ENCODE results near the gene DSE.

The DSE gene

DNA sequence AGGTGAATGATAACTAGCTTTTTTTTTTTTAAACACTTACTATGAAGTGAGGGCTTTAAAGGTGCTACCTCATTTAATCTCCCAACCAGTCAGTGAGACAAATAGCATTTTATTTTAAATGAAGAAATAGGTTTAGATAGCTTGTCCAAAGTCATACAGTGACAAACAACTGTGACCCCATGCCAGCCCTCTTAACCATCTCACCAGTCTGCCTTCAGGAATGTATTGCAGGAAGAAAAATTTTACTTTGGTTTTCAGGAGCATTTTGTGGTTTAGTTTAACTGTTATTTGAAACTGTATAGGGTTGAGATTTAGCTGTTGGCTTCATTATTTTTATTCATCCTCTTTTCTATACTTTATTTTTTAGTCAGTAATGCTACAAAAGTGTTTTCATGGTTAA lies 18.6 kb downstream of the DSE start:
- DNase-seq: no peak

DNA sequence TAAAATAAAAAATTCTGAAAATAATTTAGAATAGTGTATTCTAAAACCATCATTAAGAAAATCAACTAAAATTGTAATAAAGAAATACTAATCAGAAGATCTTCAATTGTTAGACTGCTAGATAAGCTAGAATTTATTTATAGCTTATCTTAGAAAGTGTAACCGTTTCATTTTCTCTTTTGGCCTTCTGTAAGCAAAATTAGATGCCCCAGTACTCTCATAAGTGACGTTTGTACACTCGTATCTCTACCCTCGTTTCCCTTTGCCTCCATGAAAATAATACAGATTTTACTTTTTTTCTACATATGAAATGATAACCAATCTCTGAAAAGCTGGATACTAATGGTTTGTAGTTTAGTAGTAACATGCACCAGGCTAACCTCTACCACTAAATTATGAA lies 19.8 kb downstream of the DSE start:
- no peak for DNase-seq

DNA sequence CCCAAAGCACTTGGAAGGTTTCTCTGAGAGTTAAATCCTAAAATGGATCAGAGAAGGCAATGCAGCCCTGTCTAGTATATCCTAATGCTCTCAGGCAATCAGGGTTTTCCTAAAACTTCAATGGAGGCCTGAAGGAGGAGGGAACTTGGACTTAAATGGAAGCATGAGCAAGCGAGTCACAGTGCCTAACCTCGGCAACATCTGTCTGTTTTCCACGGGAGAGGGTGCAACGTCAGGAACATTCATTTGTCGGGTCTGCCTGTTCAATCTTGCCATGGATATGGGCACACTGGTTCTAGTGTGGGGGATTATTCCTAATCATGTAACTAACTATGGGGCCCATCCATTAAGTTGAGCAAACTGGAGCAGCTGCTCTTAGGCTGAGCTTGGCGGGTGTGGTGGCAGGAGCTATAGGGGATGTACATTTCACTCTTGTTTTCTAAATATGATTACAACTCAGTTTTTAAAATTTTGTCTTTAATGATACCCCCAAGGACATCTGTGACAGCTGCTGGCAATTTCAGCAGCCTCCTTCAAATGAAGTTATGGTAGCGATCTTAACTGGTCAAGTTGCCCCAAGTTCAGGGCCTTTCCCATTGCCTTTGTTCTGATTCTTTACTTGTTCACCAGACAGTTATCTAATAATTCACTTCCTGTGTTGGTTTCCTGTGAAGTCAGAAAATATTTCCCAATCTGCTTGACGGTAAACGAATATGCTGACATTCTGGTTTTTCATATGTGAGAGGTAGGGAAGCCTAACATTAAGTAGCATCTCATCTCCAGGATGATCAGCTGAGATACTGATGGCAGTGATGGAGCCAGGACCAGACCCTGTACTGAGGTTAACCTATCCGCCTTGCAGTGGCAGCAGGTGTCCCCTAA lies 21.6 kb downstream of the DSE start:
- no peak for DNase-seq

DNA sequence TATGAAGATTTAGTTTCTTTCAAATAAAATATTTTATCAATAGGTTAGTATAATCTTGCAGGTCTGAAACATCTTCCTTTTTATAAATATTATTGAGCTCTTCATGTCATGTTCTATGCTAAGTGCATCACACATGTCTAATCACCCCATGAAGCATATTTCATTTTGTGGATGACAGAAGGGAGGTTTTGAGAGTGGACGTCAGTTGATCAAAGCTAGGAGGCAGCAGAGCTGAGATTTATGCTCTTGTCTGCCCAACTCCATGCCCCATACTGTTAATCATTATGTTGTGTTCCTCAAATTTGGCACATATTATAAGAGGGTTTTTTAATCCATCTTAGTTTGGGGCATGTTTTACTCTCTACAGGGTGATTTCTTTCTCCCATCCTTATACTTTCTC lies 22.7 kb downstream of the DSE start:
- no peak for DNase-seq

DNA sequence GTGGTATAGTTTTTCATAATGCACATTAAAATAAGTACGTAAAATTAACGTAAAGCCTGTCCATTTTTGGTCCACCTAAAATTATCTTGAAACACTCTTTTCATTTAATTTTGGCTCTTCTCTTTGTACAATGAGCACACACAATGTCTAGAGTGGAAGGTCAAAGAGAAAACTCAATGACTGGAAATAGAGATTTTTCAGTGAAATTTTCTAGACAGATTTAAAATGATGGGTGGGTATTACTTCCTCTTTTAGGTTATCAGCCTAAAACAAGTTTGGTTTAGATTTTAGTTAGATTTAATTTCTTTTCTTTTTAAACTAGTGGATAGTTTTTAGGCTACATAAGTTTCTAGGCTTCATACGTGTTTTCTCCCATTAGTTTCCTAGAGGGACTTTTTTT lies 24.9 kb downstream of the DSE start:
- no peak for DNase-seq

DNA sequence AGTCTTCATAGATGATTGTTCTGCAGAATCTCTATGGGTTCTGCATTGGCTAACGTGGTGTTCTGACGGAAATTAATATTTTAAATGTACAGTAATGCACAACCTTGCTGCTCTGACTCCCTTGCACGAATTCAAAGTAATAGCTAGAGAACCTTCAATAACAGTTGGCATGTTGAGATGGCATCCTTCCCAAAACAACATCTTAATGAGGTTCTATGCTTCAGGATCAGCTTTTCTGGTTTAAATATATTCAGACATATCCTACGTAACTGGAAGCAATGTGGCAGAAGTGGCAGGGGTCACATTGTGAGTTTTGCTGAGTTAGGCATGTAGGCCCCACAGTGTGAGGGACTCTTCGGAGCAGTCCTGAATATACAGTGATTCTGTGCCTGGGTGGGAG lies 25.7 kb downstream of the DSE start:
- no peak for DNase-seq

DNA sequence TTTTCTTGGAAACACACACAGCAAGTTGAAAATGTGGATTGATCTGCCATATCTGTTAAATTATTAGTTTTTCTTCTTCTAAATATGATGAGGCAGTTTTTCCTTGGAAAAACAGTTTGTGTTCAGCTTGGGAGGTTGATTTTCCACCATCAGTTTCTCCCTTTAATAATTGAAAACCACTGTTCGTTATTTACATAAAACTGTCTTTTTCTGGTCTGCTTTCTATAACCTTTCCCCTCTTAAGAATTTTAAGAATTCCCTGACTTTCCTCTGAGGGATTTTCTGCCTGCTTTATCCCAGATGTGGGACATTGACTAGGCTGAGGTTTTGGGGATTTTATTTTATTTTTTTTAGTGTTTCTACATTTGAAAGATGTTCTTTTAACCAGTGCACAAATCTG lies 27.2 kb downstream of the DSE start:
- no peak for DNase-seq

DNA sequence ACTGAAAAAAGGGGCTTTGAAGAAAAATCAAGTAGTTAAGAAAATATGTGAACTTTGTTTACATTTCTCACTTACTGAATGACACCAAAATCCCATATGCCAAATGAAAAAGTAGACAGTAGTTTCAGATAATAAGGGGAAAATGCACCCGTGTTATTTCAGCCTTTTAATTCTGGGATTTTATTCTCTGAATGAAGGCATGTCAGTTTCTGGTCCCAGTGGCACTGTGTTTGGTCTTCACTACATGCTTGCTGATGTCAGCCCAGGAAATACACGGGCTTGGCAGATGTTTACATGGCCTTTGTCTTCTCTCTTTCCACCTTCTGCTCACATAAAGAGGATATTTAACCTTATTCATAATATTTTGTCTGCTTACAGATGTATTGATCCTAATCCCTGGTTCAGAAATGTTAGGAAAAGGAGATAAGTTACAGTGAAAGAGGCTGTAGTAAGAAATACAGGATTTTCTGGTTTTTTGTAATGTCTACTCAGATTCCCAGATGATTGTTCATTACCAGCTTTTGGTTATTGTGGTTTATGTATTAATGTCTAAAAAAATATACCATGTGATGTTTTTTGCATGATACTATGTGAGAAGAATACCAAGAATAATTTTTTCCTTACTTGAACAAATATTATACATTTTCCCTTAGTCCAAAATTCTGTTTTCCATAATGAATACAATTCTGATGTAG lies 27.7 kb downstream of the DSE start:
- DNase-seq: no peak

DNA sequence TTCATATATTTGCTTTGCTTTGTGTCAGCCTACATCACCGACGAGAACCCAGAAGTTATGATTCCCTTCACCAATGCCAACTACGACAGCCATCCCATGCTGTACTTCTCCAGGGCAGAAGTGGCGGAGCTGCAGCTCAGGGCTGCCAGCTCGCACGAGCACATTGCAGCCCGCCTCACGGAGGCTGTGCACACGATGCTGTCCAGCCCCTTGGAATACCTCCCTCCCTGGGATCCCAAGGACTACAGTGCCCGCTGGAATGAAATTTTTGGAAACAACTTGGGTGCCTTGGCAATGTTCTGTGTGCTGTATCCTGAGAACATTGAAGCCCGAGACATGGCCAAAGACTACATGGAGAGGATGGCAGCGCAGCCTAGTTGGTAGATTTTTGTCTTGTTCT lies 28.5 kb downstream of the DSE start:
- no peak for DNase-seq

DNA sequence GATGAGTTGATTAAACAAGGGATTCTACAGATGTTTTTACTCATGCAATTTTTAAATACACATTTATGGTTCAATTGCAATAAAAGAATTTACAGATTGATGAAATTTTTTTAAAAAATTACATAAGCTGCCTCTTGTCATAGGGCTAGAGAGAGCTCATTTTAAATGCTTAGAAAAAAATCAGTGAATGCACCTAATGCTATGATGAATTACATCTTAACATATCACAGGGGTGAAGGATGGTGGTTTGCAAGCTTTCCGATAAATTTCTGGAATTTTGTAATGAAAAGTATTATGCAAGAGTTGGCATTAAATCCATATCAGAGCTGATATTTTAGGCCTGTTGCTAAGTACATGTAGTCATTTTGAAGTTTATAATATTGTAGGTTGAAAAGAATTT lies 29.6 kb downstream of the DSE start:
- DNase-seq: no peak

DNA sequence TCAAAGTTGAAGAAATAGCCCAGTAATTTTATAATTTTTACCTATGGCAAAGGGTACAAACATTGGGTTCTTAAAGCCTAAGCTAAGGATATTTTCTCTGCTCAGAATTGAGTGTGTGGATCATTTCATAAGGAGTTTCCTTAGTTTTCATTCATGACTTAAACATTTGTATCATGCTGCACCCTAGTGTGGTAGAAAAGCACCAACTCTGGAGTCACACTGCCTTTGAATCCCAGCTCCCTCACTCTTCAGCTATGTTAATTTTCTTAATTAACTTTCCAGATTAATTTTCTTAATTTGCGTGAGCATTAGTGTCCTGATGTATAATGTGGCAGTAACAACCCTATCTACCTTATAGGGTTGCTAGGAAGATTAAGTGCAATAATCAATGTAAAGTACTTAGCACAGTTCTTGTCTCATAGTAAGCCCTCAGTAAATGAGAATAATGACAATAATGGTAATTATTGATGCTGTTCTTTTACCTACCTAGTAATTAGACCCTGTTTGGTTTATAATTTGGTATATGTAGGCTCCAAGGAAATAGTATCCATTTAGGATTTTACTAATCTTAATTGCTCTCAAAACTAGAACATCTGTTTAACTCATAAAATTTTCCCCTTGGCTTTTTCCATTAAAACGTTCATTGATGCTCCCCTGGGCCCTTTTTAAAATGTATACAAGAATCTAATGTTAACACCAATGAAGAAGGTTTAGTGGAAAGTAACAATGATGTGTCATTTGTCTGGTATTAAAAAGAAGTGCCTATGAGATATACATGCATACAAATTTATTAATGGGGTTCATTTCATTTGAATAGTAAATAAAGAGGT lies 31.6 kb downstream of the DSE start:
- DNase-seq: no peak

DNA sequence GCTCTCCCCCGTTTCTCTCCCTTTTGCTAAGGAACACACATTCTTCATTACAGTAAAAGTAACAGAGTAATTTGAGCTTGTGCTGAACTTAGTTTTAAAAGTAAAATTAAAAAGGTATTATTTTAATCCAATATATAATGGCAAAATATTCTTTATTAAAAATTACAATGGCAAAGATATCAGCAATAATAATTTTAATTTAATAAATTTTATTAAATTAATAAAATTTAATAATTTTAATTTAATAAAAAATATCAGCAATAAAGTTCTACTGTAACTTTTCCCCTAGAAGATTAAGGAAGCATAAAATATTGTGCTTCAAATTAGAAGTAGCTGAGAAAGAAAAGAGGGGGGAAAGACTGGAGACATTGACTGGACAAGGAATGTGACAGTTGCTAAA lies 32.5 kb downstream of the DSE start:
- DNase-seq: no peak

DNA sequence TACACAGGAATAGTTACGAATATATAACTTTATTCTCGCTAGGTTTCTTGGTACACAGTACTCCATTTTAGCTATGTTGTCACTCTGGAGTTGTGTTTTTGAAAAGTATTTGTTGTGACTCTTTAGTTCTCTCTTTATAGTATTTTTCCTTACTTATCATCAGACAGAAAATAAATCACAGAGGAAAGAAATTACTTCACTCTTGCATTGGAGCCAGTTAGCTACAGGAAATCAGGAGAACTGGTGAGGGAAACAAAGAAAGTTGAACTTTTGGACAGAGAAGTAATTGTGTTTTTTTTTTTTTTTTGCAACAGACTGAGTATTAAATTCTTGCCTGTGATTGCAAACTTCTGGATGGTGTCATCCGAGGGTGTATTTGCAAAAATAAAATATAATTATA lies 33.9 kb downstream of the DSE start:
- DNase-seq: no peak

DNA sequence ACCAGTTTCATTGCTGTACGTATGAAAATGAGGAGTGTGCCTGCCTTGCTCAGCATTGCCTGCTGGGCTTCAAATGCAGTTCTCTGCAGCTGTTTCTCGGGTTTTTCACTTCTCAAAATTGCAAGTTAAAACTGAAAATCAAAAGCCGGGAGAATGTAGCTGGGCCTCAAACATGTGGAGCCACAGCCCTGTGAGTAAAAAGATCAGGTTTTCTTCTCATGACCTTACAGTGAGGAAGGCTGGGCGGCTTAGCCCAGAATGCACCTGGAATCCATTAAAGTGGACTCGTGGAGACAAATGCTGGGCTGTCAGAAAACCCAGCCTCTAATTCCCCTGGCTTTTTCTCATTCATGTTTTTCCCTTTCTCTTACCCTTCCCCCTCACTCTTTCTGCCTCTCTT lies 34.4 kb downstream of the DSE start:
- no peak for DNase-seq

DNA sequence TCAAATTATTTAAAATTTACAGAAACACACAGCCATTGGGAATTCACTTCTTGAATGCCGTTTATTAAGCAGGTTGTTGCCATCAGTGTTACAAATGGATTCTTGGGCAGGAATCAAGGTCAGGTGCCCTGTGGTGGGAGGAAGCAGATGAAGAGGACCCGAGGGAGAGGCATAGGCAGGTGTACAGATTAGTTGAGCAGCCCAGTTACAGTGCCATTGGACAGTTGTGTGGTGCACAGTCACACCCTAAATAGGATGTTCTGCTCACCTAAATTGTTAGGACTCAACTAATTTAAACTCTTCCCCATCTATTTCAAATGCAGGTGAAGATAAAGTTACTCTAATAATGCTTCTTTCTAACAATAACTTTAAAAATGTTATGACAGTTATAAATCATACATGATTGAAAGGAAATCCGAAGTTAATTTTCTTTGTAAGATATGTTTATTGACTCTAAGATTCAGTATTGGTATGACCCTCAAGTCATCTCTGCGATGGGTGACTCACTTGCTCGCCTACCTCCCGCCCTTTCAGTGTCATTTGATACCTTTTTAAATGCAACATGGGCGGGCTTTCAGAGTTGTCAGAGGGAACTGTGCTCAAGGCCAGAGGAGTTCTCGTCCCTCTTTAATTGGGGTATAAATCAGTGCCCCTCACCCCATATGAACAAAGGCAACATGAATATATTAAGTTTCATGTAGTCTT lies 35.1 kb downstream of the DSE start:
- no peak for DNase-seq

DNA sequence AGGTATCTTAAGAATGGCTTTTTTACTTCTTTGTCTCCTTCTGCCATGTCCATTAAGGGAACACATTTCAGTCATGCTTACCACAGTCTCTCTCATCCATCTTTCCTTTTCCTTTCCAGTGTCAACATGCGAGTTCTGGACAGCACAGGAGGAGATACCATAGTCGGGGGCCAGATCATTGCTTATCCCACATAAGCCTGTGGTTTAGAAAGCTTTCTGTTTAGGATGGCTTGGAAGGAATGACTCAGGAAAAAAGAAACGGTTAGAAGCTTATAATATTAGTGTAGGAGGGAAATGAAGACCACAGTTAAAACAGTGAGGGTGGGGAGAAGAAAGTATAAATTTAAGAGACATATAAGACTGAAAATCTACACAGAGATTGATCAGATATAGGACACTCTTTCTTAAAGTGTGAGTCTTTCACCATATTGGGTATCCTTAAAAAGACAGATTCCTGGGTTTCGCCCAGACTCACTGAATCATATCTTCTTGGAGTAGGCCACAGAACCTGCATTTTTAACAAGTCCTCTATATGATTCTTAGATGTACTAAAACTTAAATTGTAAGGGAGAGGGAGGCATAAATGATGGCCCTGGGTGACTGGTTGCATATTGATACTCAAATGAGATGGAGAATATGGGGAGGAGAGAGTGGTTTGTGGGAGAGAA lies 36.1 kb downstream of the DSE start:
- DNase-seq: no peak

DNA sequence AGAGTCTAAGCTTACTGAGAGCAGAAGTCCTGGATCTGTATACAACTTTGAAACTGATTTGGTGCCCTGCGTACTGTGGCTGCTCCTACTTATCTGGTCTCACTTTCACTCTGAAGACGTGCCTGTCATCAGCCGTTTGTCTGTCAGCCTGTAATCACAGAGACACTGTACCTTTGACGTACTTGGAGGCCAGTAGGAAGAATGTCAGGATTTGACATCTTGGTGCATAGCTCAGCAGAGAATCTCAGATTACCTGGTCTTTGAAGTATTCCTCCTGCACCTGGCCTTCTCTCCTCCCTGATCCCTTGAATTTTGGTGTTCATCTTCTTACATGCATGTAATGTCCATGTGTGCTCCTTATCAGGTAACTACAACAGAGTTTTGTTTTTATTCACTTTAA lies 37.7 kb downstream of the DSE start:
- no peak for DNase-seq

DNA sequence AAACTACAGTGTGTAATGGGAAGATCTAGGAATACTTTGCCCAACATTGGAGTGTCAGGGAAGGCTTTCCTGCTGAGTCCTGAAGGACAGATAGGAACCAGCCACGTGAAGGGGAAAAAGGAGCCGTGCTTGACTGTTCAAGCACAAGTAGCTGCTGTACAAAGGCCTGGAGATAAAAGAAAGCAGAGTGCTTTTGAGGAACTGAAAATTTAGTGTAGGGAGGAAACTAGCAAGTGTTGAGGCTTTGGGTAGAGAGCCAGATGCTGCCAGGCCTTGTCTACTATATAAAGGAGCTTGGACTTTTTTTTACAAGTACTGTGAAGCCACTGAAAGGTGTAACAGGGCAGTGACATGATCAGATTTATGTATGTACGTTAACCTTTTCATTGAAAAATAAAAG lies 39.0 kb downstream of the DSE start:
- DNase-seq: no peak

DNA sequence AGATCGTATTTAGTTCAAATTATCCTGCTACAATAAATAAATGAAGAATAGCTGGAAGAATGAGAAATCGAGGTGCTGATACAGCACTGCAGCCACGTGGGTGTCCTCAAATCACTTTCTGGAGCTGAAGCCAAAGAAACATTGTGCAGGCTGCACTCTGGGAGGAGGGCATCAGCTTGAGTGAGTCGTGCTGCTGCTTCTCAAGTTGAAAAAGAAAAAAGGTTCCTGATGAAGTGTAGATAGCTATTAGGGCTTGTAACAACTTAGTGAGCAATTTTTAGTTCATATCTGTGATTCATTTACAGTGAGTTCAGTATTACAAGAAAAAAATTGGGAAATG lies 40.5 kb downstream of the DSE start:
- DNase-seq: no peak

DNA sequence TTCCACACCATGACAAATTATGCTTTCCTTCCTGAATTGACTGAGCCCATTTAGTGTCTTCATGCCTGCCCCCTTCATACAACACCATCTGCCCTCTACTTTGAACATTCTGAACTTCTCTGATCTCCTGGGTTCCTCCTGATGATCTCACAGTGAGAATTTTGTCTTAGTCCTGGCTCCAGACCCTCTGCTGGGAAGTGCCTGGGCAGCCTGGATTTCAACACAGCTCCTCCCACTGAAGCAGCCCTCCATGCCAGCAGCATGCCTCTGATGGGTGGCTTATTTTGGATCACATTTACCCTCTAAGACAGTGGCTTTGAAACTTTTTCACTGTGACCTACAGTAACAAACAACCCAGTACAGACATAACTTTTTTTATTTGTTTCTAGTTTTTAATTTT lies 41.5 kb downstream of the DSE start:
- no peak for DNase-seq

DNA sequence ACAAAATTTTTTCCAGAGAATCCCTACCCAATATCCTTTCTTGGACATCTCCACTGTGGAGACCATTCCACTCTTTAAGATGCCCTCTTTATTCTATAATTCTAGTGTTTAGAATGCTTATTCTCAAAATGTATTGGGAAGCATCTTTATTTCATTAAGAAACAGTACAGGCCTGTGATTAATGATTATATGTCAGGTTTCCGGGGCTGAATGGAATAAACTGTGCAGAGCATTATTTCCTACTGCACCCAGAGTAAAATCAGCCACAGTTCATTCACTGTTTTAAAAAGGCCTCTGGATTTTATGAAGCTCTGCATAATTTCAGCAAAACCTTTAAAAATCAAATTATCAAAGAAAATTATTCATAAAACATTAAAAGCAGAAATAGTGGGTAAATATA lies 42.6 kb downstream of the DSE start:
- DNase-seq: no peak

DNA sequence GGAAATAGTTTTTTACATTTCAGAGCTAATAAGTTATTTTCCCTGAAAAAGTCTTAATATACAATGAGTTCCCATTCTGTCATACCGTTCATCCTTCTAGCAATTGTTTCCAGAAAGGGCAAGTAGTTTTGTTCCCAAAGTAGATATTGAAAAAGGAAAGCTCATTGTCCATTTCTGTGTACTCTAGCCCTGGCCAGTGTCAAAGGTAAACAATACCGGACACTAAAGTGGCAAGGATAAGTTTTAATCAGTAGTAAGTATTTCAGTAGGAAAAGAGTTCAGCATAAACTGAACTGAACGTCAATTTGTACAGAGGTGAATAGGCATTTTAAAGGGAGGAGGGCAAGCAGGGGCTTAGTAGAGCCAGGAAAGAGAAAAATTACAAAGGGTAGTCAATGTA lies 46.9 kb downstream of the DSE start:
- DNase-seq: no peak
